Right lobe of liver (tissue), 4 donors: Measurements from ENCODE around the gene WBP1.

Experiments
- CTCF ChIP-seq, 4 donors: fragments of 200-600 bp in 3 of 4; fragments of 450-650 bp in 1 of 4; IDR thresholded peaks; one replicate each; pipeline versions ENCODE4 v1.5.1 to v1.8.0; 2016 to 2022; ENCODE audit warnings: antibody characterized with exemption in 4 of 4, mild to moderate bottlenecking in 2 of 4
- POLR2A ChIP-seq: fragments of 450-650 bp; IDR thresholded peaks from one replicate; pipeline ENCODE4 v1.6.1; 2017; ENCODE audit warnings: antibody characterized with exemption, mild to moderate bottlenecking
- donor health status: DM: no; HTN: no; CAD: no.
- donor health status: DM: no; HTN: no; CAD: no.
- donor health status: DM: no; HTN: yes; CAD: no.

- TF ChIP-seq CTCF (IDR thresholded peaks at IDR 0.05) (no peak), POLR2A (peak; percentile 88)
Observed at GRCh38 chr2:74457549-74458131, 598 bp upstream of the WBP1 start.
